NB4 (cell line): Measurements from ENCODE around the gene BICD2.

Source experiments
- POLR2A ChIP-seq: IDR thresholded peaks from 2 replicates; pipeline ENCODE4 v1.6.1; 2011; ENCODE audit warnings: mild to moderate bottlenecking; ENCODE audit not compliant: insufficient read length; ENCODE audit errors: extremely low read depth
- TF ChIP-seq, protein P1 (sequence below): IDR thresholded peaks from one replicate; pipeline ENCODE4 v1.5.1; 2012; ENCODE audit warnings: low read depth, low read length

DNA sequence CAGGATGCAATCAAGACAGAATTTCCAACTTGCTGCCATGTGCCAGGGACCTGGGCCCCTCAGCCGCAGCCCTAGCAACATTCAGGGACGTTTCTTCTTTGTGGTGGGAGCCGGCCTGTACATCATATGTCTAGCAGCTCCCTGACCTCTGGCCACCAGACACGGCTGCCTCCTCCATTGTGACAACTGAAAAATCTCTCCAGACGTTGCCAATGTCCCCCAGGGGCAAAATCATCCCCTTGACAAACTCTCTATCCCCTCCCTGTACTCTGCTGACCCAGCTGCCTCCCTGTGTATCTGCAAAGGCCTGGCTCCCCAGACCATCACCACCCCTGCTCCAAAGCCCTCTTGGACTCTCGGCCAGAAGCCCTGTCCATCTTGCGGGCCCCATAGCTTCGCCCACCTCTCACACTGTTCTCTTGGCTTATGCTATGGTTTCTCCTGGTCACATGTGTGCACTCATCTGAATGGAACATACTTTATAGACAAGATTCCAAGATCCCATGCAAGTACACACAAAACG is 40.8 kb downstream of the BICD2 start:
- TF ChIP-seq POLR2A, result no peak
- TF ChIP-seq, protein P1, sequence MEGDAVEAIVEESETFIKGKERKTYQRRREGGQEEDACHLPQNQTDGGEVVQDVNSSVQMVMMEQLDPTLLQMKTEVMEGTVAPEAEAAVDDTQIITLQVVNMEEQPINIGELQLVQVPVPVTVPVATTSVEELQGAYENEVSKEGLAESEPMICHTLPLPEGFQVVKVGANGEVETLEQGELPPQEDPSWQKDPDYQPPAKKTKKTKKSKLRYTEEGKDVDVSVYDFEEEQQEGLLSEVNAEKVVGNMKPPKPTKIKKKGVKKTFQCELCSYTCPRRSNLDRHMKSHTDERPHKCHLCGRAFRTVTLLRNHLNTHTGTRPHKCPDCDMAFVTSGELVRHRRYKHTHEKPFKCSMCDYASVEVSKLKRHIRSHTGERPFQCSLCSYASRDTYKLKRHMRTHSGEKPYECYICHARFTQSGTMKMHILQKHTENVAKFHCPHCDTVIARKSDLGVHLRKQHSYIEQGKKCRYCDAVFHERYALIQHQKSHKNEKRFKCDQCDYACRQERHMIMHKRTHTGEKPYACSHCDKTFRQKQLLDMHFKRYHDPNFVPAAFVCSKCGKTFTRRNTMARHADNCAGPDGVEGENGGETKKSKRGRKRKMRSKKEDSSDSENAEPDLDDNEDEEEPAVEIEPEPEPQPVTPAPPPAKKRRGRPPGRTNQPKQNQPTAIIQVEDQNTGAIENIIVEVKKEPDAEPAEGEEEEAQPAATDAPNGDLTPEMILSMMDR, result no peak
